GM10248 (cell line): ENCODE data around the gene DPH3.
A peak's percentile ranks its signal among the peaks of the same experiment; 100 is the strongest.

ENCODE experiments used
- CTCF ChIA-PET: fragments of 300-600 bp; sonication (Branson Sonifier 250); formaldehyde crosslinking; extraction: SDS; loops from one replicate; lab custom pipeline; 2021; ENCODE audit warnings: antibody characterized with exemption; lab: Yijun Ruan, JAX
- POLR2A ChIA-PET: fragments of 350-650 bp; sonication (Branson Sonifier 250); formaldehyde crosslinking; extraction: SDS; loops from one replicate; lab custom pipeline; 2020; ENCODE audit warnings: antibody characterized with exemption; lab: Yijun Ruan, JAX
- DNase-seq: peaks from one replicate; pipeline ENCODE4 v3.0.0; 2012; ENCODE audit errors: extremely low spot score
- TF ChIP-seq, protein P1 (sequence below): IDR thresholded peaks from 2 replicates; pipeline ENCODE4 v1.5.1; 2012; ENCODE audit warnings: mild to moderate bottlenecking, low read depth; ENCODE audit errors: extremely low read depth, missing control alignments, control extremely low read depth

Gene DPH3

DNA sequence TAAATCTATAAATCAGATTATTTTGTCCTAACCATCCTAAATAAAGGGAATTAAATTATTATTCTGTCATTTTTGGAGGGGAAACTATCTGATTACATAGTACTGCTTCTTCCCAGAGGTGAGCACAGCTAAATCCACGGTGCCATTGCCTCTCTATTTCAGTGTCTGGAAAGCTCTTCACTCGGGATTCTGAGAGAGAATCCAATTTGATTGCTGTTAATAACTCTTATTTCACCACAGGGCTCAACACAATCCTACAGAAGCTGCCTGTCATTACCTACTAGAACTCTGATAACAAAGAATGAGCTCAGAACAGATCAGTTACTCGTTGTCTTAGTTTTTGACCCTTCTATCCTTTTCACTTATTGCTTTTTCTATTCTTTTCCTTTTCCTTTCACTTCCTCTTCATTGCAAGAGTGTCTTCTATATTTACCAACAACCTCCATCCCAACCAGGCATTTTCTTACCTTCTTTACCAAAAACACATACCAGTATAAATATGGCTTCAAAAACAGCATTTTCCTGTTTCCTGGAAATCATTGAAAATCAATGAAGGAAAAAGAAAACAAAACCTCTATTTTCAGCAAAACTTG, 30.7 kb upstream of the DPH3 start:
- ChIA-PET POLR2A (no interaction called here), CTCF (interaction anchor here (1.0 to 1.8 kb wide), 7 partner anchors 9 to 234 kb away, joined by 3 to 6 read pairs (median 4); no protein-coding TSS in a partner anchor)

DNA sequence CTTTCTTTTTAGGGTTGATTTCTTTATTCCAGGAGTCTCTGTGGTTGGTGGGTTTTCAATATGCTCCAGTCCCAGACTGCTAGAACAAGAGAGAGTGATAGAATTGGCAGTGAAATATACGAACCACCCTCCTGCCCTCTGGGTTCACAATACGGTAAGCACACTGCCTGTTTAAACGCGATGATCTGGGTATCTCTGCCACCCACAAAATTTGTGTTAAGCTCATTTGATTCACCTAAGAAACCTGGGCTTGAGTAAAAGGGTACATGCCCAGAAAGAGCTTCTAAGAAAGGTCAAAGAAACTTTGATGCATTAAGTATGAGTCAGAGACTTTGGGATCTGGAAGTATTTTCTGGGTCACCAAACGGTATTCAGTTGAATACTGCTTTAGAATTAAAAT, 30.1 kb upstream of the DPH3 start:
- ChIA-PET CTCF (interaction anchor here (1.0 to 1.8 kb wide), 7 partner anchors 10 to 235 kb away, joined by 3 to 6 read pairs (median 4); no protein-coding TSS in a partner anchor), POLR2A (no interaction called here)
- DNase-seq = no peak
- TF ChIP-seq, protein P1, sequence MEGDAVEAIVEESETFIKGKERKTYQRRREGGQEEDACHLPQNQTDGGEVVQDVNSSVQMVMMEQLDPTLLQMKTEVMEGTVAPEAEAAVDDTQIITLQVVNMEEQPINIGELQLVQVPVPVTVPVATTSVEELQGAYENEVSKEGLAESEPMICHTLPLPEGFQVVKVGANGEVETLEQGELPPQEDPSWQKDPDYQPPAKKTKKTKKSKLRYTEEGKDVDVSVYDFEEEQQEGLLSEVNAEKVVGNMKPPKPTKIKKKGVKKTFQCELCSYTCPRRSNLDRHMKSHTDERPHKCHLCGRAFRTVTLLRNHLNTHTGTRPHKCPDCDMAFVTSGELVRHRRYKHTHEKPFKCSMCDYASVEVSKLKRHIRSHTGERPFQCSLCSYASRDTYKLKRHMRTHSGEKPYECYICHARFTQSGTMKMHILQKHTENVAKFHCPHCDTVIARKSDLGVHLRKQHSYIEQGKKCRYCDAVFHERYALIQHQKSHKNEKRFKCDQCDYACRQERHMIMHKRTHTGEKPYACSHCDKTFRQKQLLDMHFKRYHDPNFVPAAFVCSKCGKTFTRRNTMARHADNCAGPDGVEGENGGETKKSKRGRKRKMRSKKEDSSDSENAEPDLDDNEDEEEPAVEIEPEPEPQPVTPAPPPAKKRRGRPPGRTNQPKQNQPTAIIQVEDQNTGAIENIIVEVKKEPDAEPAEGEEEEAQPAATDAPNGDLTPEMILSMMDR = no peak

More for the DNA sequence above, 30.7 kb upstream of the DPH3 start:
- DNase-seq = no peak
- TF ChIP-seq, protein P1 = no peak

DNA sequence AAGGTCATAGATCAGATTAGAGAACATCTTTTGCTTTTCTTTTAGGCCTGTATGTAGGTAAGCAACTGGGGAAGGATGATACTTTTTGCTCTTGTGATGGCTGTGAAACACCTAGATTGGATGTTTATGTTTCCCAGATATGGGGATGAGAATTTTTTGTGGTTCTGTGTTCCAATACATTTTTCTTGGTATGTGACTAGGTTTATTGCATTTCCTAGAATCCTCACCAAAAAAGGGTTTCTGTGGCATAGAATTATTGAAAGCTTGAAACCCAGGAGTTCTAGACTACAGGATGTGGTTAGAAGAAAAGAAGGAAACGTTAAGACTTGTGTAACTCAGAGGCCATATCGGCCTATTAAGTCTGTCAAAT, 26.1 kb upstream of the DPH3 start:
- TF ChIP-seq, protein P1 = no peak
- DNase-seq = no peak
- POLR2A ChIA-PET = no interaction called here
- CTCF ChIA-PET = interaction anchor here (0.6 to 5.4 kb wide), 51 partner anchors 8 to 1128 kb away, joined by 3 to 72 read pairs (median 5); partner anchors contain the start of genes DPH3, OXNAD1 and RFTN1

DNA sequence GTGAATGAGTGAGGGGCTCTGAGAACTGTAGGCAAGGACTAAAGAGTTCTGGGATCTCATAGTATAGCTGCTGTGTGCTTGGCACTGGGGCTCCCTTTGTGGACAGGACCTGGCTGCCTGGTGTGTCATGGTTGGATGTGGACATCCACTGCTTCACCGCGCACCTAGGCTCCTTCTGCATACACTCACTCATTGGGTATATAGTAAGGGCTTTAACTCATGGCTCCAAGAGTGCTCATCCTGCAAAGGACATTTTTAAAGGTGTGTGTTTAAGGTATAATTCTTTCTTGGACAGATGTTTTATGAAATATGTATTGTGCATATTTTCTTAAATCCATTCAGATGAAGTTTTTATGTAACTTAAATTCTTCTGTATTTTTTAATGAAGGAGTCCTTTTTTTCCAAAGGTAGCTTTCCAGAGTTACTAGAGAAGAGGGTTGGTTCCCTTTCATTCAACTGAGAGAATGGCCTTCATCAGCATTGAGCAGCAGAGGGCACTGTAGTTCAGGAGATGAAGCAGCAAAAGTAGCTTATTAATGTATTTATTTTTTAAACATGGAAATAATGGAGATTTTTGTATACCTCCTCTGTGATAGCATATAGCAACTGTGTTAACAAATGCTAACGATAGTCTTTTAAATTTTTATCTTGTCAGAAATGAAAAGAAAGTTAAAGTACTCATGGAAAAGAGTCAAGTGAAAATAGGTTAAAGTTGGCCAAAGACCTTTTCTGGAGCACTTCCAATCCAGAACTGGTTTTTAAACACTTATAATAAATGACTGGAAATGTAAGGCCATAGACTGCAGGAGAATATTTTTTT, 25.5 kb upstream of the DPH3 start:
- ChIA-PET CTCF (interaction anchor here (0.6 to 5.4 kb wide), 53 partner anchors 8 to 1128 kb away, joined by 3 to 72 read pairs (median 5); partner anchors contain the start of genes DPH3, OXNAD1 and RFTN1), POLR2A (no interaction called here)
- TF ChIP-seq, protein P1 = peak; percentile 88
- peak; percentile 39 for DNase-seq

DNA sequence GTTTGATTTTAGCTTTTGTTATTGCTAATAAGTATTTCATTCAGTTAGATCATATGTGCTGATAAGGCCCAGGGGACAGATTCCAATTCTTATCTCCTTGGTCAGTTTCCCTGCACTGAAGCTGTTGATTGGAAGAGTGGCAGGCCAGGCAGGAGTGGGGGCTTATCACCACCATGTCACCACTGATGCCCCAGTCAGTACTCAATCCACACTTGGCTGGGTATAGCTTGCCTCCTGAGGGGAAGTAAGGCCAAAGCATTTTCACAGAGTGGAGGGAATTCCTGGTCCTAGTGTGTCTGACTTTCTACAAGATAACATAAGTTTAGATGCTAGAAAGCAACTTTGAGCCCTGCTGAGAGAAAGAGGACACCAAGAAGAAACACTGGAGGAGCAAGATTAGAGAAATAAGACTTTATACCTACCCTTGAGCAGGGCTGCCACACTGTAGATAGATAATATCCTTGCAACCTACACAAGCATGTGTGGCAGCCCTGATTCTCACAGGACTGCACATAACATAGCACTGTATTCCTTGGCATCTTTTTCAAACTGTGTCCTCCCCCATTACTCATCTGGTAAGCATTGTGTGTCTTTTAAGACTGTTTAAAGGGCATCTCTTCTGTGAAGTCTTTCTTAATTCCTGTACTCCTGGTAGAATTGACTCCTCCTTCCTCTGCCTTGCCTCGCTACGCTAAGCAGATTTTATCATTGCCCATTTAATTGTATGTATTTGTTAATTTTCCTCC, 24.6 kb upstream of the DPH3 start:
- DNase-seq = no peak
- CTCF ChIA-PET = interaction anchor here (1.2 to 5.4 kb wide), 17 partner anchors 9 to 264 kb away, joined by 3 to 72 read pairs (median 7); partner anchors contain the start of genes DPH3 and OXNAD1
- TF ChIP-seq, protein P1 = no peak
- POLR2A ChIA-PET = no interaction called here

DNA sequence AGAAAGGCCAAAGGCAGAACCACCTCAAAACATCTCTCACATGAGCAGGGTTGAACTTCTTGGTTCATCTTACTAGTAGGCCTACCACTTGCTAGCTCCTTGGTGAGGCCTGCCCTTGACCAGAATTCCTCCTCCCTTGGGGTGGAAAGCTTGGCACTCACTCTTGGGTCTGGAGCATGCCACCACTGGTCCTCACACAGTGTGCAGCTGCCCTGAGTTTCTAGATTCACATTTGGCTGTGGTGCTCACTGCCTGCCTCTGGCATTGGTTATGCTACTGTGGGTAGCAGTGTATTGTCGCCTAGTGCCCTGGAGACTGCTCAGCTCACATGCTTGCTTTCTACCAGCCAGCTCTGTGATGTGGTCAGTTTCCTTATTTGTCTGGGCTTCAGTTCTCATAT, 23.9 kb upstream of the DPH3 start:
- no peak for DNase-seq
- ChIA-PET POLR2A (interaction anchor here (0.5 kb wide), 1 partner anchor 23 kb away, joined by 3 read pairs; no protein-coding TSS in a partner anchor), CTCF (interaction anchor here (0.8 to 5.4 kb wide), 11 partner anchors 14 to 264 kb away, joined by 3 to 72 read pairs (median 7); partner anchors contain the start of genes DPH3, OXNAD1 and RFTN1)
- TF ChIP-seq, protein P1 = no peak
